ENCODE results near the gene MCRS1.
"Not testable (repeated sequence)": the region's sequence is repeated elsewhere in the genome, so short reads cannot be mapped to it uniquely, and the experiment has no call there.

MCRS1 gene

DNA sequence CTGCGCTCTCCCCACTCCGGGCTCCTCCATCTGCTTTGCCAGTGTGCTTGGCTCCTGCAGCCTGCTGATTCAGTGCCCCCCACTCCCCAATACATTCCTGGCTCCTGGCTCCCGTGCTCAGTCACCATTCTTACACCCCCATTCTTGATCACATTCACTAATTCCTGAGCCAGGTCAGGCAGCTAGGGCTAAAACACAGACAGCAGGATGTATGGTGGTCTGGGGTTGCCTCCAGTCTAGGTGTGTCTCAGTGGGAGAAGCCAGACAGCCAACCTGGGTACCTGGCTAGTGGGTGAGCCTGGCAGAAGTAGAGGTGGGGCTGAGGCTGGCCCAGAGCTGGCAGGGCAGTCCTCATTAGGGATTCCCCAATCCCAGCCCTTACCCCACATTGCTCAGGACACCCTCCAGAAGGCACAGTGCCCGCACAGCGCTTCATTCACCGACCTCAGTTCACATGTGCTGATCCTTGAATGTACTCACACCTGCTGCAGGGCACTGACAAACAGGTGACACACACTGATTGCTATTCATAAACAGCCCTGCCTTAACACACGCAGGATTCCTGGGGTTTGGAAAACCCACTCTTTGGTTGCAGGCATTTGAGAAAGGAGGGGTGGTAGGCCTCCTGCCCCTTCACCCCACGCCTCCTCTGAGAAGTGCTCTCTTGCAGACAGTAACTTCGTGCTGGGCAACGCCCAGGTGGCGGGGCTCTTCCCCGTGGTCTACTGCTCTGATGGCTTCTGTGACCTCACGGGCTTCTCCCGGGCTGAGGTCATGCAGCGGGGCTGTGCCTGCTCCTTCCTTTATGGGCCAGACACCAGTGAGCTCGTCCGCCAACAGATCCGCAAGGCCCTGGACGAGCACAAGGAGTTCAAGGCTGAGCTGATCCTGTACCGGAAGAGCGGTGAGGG is 27.5 kb downstream of the MCRS1 start:
- no peak for DNase-seq

DNA sequence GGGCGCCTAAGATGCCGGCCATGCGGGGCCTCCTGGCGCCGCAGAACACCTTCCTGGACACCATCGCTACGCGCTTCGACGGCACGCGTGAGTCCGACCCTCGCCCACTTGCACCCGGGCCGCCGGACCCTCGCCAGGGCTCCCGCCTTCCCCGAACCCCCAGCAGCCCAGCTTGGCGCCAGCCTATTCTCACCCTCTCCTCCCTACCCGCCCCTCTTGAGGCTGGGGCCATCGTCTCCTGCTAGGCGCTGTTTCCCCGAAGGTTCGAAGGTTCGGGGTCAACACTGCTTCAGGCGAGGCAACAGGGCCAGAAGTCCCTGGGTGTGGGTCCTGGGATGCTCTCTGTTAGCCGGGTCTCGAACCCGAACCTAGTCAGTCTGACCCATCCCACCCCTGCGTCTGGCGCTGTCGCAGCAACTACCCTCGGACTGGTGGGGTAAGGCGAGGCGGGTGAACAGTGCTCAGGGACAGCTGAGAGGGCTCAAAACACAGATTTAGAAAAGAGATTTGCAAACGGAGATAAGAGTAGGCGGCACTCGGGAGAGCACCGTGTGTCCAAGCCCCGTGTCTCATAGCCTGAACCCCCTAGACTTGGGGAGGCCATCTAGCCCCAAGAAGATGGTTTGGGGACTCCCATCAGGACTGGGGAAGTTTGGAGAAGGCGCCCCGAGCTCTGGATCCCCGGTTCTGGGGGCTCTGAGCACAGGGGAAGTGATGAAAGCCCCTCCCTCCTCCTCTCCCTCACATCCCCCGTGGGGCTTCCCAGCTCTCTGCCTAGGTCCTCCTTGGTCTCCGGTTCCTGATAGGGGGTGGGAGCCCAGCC is 28.3 kb downstream of the MCRS1 start:
- no peak for DNase-seq

DNA sequence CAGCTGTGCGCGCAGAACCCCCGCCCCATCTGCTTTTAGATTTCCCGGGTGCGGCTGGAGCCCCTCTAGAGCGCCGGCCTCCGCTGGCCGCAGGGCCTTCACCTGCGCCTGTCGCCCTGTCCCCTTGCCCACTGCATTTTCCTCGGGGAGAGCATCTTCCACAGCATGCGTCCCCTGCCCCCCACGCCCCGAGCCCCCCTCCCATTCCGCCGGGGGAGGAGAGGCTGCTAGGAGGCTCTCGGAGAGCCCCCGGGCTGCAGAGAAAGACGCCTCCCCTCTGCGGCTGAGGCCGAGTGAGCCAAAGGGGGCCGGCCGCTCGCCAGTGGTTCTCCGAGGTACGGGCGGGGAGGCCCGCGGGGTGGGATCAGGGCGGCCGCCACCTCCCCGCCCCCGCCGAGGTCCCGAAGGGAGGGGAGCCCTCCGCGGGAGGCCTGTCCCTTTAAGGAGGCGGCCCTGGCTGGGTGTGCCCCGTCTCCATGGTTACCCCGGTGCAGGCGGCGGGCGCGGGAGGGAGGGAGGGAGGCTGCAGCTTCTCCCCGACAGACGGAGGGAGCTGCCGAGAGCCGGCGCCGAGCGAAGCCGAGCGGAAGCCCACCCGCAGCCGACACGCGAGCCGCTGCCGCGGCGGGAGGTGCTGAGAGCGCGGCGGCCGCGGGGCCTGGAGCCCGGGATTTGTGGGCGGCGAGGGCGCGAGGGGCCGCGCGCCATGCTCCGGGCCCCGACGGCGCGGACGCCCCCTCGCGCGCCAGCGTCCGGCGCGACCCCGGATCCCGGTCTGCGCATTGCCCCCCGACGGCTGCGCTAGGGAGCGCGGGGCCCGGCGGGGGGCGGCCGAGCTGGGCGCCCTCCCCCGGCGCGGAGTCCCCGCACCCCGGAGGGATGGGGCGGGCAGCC is 29.2 kb downstream of the MCRS1 start, which contains the start of gene KCNH3:
KCNH3 (plus strand) TSS at position 521 of the 894 bp plus-strand sequence. CDS start 387 bp downstream, outside the sequence.
- DNase-seq, result peak; percentile 90

DNA sequence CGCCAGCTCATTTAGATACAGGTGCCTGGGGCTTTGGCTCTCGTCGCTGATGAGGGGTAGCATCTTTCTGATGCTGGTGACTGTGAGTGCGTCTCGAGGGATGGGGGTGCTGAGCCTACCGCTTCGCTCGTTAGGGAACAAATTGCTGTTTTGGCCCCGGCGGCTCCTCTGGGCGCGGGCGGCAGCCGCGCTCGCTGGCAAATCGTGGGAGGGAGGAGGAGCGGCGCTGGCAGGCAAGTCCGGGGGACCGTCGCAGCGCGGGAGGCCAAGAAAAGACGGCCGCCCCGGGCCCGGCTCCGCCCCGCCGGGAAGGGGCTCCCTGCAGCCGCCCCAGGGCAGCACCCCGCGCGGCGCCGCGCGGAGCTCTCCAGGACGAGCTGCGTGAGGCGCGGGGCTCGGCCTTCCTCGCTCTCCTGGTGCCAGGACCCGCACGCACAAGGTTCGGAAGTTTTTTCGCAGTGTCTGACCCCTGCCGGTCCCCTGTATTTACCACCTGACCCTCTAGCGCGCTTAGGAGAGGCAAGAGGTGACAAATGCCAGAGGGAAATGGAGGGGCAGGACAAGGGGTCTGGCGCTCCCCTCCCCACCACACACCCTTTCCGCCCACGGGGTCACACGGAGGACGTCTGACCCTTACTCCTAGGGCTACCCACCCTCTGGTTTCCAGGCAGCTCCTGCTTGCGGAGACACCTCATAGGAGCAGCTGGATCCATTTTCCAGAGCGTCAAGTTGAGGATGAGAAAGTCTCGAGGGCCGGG is 30.0 kb downstream of the MCRS1 start:
- DNase-seq, result peak; percentile 44

DNA sequence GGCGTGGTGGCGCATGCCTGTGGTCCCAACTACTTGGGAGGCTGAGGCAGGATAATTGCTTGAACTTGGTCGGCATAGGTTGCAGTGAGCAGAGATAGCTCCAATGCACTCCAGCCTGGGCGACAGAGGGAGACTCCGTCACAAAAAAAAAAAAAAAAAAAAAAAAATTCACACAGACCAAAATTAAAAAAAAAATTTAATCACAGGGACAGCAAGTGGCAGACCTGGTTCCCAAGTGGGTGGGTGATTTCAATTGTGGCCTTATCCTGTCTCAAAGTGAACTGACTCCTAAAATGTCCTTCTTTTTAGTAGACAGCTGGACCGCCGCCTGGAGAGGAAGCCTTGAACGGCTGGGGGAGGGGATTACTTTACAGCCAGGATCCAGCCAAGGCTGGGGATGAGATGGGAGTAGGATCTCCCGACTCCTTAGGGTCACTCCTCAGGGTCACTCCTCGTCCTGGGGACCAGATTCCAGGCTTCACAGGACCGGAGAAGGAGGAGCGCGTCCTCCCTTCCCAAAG is 30.7 kb downstream of the MCRS1 start:
- no peak for DNase-seq

DNA sequence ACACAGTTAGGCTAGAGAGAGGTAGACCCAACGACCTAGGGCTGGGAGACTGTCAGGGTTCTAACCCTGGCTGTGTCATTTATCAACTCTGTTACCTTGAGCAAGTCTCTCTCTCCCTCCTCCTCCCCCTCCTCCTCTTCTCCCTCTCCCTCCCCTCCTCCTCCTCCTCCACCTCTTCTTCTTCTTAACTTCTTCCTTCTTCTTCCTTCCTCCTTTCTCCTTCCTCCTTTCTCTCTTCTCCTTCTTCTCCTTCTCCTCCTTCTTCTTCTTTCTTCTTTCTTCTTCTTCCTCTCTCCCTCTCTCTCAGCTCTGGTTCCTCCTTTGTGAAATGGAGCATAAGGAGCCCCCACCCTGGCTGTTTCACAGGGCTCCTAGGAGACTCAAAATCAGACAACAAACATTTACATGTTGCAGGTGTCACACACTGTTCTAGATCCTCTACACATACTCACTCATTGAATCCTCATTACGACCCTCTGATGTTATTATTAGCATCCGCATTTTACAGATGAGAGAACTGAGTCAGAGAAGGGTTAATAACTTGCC is 31.3 kb downstream of the MCRS1 start:
- DNase-seq, result no peak

GRCh38 chr12:49535921-49536525 is 31.9 kb downstream of the MCRS1 start:
- DNase-seq, result no peak

DNA sequence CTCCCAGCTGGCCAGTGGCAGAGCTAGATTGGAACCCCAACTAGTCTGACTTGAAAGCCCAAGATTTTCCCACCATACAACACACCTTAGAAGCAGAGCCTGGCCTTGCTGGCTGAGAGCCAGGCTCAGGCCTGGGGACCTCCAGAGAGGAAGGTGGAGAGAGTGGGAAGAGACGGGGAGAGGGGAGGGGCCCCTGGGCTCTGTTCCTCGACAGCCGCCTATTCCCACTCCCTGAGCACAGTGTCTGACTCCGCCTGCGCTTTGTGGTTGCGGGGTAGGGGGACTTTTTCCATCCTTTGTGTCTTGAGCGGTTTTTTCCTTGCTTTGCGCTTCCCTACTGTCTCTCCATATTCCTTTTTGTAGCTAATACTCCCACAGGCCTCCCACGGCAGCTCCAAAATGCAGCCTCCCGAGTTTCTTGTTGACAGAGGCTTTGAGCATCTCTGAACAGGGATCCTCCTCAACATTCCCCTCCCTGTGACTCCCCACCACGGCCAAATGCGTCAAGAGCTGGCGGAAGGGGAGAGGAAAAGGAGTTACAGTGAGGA is 33.1 kb downstream of the MCRS1 start:
- DNase-seq, result no peak

- DNase-seq, result not testable (repeated sequence)
These were observed 33.8 kb downstream of the MCRS1 start for GRCh38 chr12:49534122-49534521.

DNA sequence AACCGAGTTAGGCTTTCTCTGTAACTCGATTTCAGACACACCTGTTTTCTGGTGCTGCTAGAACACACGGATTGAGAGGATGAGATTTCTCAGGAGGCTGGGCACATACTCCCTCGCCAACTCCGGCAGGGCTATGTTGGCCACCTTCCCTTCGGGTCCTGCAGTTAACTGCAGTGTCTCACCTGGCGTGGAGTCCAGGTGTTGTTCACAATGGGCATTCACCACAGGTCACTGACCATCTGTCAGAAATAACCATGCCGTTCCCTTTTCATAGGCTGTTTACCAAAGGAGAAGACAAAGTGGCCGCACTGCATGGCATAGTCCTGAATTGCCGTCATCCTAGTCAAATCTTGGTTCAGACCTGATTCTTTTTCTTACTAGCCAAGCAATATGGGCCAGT is 34.6 kb downstream of the MCRS1 start:
- no peak for DNase-seq

- DNase-seq, result no peak
These were observed 36.2 kb downstream of the MCRS1 start for GRCh38 chr12:49531745-49532144.

GRCh38 chr12:49529414-49529813 is 38.5 kb downstream of the MCRS1 start:
- no peak for DNase-seq

DNA sequence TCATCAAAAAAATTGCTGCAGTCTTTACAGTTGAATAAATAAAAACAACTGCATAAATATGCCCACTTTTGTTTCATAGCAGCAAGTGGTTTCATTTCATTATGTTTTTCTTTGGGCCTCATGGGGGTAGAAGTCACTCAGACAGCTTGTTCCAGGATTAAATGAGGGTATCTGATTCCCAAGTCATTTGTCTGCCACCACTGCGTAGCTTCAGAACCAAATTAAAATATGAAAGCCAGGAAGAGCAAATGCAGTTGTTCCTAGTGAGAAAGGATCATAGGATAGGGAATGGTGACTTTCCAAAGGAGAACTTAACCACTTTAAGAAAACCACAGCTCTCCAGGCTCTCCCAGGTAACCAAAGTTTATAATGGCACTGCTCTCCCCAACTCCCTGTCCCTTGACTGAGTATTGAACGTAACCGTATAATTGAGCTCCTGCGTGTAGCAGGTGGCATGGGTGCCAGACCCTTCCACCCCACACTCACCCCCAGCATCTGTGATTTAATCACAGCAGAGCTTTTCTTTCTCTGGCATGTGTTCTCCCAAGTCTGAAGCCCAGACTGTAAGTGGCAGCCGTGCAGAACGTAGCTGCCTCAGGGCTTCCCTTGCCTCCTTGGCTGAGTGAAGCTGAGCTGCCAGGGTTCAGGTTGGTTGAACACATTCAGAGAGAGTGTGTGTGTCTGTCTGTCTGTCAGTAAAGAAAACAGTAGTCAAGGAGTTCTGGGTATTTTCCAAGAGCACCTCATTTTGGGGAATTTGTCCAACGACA is 40.4 kb downstream of the MCRS1 start:
- no peak for DNase-seq

DNA sequence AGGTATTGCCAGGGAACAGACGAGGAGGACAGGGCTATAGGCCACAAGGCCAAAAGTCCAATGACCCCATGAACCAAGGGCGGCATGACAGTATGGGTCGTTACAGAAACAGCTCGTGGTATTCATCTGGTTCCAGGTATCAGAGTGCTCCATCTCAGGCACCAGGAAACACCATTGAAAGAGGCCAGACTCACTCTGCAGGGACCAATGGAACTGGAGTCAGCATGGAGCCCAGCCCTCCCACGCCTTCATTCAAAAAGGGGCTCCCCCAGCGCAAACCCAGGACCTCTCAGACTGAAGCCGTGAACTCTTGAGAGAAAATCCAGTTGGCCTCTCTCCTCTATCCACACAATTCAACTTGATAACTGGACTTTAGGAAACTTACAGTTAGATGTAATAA is 42.0 kb downstream of the MCRS1 start:
- no peak for DNase-seq

GRCh38 chr12:49524660-49525324 is 43.1 kb downstream of the MCRS1 start:
- DNase-seq, result no peak

GRCh38 chr12:49521389-49521788 is 46.6 kb downstream of the MCRS1 start:
- no peak for DNase-seq

- DNase-seq, result no peak
These were observed 48.4 kb downstream of the MCRS1 start for GRCh38 chr12:49519574-49519936.

DNA sequence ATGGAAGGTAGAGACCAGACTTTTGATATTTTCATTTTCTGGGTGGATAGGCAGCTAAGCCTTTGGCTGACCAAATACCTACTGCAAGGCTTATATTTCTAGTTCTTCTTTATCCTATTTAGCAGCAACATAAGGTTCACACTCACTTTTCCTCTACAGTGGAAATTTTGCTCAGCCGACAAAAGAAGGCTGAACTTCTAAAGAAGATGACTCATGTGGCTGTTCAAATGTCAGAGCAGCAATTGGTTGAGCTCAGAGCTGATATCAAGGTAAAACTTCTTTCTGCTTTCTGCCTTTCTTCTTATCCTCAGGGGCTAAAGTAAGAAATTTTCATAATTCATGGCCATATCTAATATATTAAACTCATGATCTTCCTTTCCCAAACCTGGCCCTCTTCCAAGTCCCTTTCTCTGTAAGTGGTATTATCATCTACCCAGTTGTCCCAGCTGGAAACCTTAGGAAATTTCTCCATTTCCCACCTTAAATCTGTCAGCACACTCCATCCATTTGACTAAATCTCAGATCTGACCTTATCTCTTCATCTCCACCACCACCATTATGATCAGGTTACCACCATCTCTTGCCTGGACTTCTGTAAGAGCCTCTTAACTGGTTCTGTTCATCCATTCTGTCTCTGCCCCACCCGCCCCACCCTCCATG is 48.9 kb downstream of the MCRS1 start:
- DNase-seq, result no peak

GRCh38 chr12:49515266-49515665 is 52.7 kb downstream of the MCRS1 start:
- no peak for DNase-seq

Measured in COR-L47 (cell line).